Measurements from ENCODE around the gene ECM2.

Gene ECM2

GRCh38 chr9:92463984-92464383 lies 71.8 kb downstream of the ECM2 start:
- peak; percentile 57 for DNase-seq (ENCODE audit: low spot score)

GRCh38 chr9:92463387-92463786 lies 72.4 kb downstream of the ECM2 start:
- no peak for DNase-seq (ENCODE audit: low spot score)

- DNase-seq (ENCODE audit: low spot score): no peak
These were observed 78.2 kb downstream of the ECM2 start for GRCh38 chr9:92457576-92457975.

- DNase-seq (ENCODE audit: low spot score): no peak
These were observed 80.6 kb downstream of the ECM2 start for GRCh38 chr9:92455217-92455616.

- peak; percentile 46 for DNase-seq (ENCODE audit: low spot score)
These were observed 89.3 kb downstream of the ECM2 start for GRCh38 chr9:92446536-92446935.

Measured in COLO829 (cell line).